ENCODE measurements around the gene PLCL2.

DNA sequence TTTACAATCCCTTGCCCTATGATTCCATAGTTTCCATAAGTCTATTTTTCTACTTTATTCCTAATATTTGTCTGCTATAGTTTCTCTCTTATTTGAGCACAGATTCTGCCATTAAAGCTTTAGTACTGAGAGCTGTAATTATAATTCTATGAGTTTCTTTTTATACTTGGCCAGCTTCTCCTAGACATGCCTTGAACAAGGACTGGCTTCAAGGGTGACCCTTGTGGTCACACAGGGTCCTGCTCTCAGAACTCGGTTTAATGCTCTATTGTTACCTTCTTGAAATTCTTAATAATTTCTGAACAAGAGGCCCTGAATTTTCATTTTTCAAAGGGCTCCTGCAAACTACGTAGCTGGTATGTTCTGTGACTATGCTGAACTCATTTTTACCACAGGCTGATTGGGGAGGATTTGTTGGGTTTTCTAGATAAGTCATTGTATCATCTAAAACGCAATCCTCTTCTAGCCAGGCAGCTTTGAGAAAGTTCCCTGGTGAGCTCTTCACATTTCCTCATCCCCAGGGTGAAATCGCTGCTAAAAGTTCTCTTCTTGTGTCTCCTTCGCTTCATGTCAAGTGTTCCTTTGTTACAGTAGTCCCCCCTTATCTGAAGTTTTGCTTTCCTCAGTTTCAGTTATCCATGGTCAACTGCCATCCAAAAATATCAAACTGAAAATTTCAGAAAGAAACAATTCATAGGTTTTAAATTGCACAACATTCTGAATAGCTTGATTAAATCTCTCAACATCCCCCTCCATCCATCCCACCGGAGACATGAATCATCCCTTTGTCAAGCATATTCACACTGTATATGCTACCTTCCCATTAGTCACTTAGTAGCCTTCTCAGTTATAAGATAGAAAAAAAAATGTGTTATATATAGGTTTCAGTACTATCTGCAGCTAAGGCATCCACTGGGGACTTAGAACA lies 12.6 kb upstream of the PLCL2 start:
- TF ChIP-seq, protein P1, sequence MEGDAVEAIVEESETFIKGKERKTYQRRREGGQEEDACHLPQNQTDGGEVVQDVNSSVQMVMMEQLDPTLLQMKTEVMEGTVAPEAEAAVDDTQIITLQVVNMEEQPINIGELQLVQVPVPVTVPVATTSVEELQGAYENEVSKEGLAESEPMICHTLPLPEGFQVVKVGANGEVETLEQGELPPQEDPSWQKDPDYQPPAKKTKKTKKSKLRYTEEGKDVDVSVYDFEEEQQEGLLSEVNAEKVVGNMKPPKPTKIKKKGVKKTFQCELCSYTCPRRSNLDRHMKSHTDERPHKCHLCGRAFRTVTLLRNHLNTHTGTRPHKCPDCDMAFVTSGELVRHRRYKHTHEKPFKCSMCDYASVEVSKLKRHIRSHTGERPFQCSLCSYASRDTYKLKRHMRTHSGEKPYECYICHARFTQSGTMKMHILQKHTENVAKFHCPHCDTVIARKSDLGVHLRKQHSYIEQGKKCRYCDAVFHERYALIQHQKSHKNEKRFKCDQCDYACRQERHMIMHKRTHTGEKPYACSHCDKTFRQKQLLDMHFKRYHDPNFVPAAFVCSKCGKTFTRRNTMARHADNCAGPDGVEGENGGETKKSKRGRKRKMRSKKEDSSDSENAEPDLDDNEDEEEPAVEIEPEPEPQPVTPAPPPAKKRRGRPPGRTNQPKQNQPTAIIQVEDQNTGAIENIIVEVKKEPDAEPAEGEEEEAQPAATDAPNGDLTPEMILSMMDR (IDR thresholded peaks at IDR 0.05) = no peak
- TF ChIP-seq EZH2 (IDR thresholded peaks at IDR 0.05; ENCODE audit: borderline replicate concordance, insufficient read depth, low read depth, low read length, poor library complexity, severe bottlenecking) = no peak

Measured in B cell (primary cell).